HG03095 (cell line): ENCODE results near the gene GSTM2.

Experiments used
- ATAC-seq: cut with Tn5 transposase; IDR thresholded peaks from one replicate; pipeline ENCODE4 v1.9.1; 2021; ENCODE audit warnings: moderate library complexity; ENCODE audit not compliant: unreplicated experiment

Gene GSTM2

DNA sequence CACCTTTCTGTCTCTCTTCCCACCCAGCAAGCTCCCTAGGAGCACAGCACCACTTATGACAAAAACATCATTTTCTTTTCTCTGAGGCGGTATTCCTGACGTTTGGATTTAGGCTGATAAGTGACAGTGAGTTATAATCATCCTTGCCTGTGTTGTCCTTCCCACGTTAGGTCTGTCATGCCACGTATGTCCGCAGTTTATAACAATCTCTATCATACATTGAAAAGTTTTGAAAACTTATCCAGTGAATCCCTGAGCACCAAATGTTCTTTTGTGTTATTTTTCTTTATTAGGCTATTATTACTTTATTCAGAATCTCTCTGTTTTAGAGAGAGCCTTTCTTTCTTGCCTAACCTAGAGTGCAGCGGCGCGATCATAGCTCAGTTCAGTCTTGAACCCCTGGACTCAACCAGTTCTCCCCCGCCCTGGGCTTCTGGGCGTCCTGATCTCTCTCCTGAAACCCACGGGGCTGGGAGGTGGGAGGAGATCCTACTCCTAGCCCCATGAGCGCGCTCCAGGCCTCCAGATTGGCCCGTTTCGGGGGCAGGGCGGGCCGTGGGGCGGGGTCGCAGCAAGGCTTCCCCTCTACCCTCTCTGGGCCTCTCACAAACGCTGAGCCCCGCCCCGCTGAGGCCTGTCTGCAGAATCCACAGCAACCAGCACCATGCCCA is at the start of gene GSTM2:
TSS of gene GSTM2 (plus strand) at position 606 of the 671 bp plus-strand sequence. CDS start at position 665, 59 bp downstream.
- ATAC-seq, result peak; percentile 92

DNA sequence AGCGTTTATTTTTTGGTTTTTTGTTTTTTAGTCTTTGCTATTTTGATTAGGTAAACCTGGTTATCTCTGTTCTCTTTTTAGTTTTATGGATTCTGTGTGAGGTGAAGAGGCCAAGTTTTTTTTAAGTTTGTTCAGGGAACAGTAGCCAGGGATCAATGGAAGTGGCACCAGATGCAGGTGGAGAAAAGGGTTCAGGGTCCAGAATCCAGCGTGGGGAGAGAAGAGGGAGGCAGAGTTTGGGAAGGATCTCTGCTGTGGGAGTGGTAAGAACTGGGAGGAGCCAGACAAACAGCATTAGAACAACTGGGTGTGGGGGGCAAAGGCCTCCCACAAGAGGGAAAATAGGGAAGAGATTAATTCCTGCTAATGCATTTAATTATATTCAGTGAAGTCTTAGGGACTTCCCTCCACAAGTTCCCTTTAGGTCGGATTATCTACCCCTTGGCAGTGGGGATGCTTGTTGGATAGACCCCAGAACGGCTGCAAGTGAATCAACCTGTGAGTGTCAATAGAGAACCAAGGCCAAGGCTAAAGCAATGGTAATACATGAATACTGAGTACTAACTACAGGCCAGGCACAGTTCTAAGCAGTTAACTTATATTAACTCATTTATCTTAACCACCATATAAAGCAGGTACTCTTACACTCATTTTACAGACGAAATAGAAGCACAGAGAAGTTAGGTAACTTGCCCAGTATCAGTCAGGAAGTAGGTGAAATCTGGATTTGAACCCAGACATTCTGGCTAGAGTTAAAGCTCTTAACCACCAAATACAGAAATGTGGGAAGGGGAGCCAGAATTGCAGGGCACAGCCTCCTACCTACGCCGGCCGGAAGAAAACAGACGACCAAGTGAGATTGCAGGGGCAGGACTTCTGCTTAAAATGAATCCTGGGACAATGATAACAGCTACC is 48.9 kb upstream of the GSTM2 start:
- ATAC-seq, result no peak

DNA sequence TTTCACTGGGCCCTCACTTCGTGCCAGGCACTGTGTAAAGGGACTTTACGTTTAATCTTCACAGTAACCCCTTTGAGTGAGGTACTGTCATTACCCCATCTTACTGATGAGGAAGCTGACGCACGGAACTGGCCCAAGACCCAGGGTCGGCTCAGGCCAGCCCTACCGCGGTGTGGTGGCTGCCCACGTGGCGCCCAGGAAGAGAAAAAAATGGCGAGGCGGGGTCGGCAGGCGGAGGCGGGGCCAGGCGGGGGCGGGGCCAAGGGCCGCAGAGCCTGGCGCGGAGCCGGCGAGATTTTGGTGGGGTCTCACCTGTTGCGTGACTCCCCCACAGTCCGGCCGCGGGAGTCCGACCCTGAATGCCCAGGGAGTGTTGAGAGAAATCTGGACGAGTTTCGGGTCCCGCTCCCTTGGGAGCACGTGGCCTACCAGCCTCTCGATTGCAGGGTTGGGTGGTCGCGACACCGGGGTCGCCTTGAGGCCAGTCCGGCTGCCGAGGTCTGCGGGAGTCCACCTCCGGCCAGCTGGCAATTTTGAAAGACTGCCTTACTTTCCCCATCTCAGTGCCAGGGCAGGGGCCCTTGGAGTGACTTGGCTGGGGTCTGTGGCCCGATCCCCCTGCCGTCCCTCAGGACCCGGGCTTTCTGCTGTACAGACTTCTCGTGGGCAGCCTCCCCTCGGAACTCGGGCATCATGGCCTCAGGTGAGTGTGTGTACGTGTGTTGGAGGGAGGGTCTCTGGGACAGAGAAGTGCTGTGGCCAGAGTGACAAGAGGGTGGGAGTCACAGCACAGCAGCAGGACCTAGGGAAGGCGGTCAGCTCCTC is 48.1 kb upstream of the GSTM2 start, which contains the start of the genes AMPD2 and GNAT2:
TSS of gene AMPD2 (plus strand) at position 262 of the 825 bp plus-strand sequence. CDS start 1,339 bp downstream, outside the sequence.
TSS of gene GNAT2 (minus strand) at position 41 of the 825 bp plus-strand sequence. CDS start 6,746 bp downstream, outside the sequence.
- peak; percentile 48 for ATAC-seq

DNA sequence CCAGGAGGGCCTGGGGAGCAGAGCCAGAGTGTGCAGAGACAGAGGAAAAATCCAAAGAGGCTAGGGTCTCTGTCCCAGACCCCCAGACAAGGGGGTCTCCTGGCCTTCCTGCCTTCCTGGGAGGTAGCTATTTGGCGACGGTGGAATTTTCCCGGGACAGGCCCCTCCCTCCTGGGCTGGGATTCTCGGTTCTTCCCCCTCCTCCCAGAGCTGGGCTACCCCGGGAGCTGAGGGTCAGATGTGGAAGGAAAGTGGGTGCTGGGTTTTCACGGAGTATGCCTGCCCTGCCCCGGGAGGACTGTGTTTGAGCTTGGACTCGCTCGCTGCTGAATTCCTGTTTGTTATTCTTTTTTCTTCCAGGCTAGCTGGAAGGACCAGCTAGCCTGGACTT is 47.5 kb upstream of the GSTM2 start:
- ATAC-seq, result no peak

DNA sequence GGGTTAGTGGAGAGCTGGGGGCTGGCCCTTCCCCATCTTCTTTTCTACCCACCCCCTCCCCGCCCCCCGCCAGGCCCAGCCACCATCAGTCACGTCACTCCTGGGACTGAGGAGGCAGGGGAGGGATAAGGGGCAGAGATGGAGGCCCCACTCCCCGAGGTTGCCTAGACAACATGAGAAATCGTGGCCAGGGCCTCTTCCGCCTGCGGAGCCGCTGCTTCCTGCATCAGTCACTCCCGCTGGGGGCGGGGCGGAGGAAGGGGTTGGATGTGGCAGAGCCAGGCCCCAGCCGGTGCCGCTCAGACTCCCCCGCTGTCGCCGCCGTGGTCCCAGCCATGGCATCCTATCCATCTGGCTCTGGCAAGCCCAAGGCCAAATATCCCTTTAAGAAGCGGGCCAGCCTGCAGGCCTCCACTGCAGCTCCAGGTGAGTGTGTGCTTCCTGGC is 47.0 kb upstream of the GSTM2 start:
- peak; percentile 76 for ATAC-seq

DNA sequence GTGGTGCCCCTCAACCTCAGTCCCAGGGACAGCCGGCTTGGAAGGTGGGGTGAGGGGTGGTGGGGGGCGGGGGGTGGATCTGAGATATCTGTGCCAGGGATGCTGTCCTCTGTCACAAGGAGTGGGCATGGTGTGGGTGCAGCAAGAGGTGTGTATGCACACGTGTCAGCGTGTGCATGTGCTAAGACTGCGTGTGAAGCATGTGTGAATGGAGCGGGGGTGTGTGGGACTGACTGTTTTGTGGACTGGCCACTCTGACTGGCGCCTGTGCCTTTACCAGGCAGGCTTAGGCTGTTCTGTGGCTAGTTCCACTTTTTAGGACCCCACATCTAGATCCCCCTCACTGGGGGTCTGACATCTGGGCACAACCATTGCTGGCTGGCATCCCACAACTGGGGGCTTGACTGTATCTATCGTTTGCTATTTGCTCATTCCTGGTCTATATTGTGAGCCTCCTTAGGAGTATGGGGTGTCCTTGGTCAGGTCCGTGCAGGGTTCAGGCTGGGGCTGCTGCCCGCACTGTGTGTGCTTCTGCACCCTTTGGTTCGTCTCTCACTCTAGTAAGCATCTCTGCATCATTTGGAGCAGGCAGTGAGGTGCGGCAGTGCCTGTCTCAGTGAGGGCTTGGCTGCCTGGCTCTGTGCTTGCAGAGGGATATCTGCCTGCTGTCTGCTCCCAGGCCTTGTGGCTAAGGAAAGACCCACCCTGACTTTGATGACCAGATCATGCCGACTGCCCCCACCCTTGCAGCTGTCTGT is 46.3 kb upstream of the GSTM2 start:
- ATAC-seq, result no peak

DNA sequence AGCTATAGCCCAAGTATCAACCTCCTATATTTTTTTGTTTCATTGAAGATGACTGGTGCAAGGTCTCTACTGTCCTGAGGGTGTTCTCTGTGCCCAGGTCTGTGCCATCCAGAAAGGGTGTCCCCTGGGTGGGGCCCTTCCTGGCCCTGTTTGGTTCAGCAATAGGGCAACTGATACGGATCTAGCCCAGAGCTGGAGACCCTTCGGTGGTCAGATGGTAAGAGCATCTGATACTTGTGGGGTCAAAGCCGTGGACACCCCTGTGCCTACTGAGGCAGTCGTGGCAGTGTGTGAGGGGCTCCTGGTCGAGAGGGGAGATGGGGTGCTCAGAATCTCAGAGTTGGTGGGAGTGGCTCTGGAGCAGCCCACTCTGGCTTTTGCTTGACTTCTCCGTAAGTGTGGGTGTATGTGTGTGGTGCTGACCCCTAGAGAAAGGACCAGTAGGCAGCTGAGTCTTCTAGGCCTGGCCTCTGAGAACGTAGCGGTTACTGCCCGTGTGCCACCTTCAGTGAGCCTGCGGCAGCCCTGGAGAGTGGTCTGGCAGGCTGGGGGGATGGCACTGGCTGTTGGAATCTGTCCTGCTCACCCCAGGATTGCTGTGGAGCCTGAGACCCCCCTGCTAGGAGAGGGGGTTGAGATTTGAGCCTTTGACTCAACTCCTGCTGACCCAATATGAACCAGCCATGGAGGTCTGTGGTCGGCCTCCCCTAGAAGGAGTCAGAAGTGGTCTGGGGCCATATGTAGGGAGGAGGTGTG is 45.5 kb upstream of the GSTM2 start:
- ATAC-seq, result no peak

DNA sequence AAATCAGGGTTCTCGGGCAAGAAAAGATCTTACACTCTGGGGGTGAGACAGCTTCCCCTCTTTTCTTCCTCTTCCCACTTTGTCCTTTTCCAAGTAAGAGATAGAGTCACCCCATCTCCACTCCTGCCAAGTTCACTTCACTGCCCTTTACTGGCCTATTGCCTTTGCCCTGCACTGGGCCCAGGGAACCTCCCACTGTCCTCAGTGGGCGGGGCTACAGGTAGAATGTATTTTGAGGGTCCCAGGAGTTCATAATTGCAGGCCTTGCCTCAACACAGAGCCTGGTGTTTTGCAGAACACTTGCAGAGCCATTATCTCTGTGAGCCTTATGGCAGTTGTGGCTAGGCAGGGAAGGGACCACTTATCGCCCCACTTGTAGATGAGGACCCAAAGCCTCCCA is 45.0 kb upstream of the GSTM2 start:
- no peak for ATAC-seq

DNA sequence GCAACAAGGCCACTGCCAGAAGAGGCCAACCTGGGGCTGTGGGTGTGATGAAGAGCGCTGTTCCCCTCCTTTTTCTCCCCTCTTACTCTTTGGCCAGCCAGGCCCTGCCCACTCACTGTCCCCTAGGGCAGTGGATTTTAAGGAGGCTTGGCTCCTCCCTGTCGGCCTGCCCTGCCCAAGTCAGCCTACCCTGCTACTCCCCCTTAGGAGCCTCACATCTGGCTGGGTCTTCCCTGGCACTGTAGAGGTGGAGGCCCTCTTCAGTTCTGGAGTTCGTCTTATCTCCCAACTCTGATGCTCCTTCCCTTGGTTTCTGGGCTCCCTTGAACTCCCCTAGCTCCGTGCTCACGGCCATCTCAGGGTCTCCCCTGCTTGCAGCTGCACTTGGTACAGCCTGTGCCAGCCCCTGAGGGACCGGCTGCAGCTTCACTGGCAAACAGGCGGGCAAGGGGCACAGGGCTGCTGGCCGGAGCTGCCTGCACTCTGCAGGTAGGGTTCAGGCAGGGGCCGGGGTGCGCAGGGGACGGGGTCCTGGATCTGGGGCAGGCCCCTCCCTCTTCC is 44.2 kb upstream of the GSTM2 start:
- no peak for ATAC-seq

DNA sequence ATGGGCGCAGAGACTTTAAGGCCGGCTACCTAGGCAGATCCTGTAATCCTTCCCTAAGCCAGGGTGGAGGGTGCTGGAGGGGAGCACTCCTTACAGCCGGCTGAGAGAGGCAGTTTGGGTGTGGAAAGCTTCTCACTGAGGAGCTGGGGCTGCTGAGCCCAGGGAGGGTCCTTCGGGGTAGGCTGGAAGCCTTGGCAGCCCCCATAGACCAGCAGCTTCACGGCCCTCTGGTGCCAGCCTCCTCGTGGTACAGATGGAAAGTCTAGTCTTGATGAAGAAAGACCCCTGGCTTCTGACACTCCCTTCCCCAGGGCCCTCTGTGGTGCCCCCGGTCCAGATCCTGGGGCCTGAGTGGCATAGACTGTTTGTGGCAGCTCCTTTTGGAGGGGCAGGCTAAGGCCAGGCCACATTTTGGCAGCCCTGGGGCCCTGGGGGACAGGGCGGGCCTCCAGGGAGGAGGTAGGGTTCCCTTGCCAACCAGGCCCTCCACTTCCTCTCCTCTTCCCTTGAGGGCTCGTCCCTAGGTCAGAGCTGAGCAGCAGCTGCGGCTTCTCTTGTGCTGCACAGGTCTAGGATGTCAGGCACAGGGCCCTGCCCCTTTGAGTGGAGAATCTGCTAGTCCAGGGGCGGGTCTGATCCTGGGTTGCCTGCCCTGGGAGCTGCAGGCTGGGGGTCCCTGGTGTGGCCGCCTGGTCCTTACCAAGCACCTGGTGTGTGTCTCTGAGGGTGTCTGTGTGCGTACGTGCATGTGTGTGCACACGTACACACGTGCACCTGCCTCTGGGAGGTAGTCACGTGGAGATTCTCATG is 43.5 kb upstream of the GSTM2 start:
- ATAC-seq, result no peak

DNA sequence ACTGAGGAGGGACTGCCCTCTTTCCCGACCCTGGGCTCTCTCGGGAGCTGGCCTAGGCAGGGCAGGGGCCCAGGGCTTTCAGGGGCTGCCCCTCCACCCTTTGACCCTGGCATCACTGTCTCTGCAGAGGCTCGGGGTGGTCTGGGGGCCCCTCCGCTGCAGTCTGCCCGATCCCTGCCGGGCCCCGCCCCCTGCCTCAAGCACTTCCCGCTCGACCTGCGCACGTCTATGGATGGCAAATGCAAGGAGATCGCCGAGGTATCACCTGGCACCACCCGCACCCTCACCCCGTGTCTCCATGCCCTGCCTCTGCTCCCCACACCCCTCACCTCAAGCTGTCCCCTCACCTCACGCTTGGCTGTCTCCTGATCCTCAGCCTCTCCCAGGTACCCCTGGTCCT is 42.7 kb upstream of the GSTM2 start:
- ATAC-seq, result no peak

DNA sequence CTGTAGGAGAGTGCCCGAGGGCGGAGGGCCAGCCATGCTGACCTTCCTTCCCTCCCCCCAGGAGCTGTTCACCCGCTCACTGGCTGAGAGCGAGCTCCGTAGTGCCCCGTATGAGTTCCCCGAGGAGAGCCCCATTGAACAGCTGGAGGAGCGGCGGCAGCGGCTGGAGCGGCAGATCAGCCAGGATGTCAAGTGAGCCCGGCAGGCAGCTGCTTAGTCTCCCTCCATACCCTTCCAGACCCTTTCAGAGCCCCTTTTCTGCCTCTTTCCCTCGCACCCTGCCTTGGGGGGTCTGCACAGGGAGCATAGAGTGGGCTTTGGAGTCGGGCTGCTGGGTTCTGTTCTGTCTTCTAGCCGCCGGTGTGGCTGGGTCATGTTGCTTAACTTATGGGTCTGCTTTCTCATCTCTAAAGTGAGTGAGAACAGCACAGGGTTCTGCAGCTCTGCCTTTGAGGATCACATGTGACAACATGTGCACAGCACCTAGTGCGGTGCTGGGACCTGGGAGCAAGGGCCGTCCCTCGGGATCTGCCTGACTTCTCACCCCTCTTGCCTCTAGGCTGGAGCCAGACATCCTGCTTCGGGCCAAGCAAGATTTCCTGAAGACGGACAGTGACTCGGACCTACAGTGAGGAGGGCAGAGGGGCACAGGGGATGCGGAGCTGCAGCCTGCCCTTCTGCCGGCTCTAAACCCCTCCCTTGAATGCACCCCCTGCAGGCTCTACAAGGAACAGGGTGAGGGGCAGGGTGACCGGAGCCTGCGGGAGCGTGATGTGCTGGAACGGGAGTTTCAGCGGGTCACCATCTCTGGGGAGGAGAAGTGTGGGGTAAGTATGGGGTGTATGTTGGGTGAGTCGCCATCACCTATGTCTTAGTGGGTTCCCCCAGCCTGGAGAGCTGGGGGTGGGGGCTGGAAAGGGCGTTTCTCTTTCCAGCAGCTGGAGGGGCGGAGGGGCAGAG is 42.0 kb upstream of the GSTM2 start:
- no peak for ATAC-seq

DNA sequence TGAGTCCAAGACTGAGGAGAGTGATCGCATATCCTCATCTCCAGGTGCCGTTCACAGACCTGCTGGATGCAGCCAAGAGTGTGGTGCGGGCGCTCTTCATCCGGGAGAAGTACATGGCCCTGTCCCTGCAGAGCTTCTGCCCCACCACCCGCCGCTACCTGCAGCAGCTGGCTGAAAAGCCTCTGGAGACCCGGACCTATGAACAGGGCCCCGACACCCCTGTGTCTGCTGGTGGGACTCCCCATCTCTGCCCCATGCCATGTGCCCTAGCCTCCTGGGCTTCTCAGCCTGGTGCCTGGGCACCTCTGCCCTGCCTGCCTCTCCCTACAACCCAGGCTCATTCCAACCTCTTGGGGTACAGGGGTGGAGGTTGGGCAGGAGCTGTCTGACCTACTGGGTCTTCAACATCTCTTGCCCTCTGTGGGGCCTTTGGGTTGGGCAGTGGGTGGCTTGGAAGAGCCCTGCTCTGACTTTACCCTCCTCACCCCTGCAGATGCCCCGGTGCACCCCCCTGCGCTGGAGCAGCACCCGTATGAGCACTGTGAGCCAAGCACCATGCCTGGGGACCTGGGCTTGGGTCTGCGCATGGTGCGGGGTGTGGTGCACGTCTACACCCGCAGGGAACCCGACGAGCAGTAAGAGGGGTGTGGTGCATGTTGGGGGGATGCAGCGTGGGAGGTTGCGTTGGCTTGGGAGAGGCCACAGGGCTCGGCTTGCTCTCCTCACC is 41.0 kb upstream of the GSTM2 start:
- no peak for ATAC-seq

DNA sequence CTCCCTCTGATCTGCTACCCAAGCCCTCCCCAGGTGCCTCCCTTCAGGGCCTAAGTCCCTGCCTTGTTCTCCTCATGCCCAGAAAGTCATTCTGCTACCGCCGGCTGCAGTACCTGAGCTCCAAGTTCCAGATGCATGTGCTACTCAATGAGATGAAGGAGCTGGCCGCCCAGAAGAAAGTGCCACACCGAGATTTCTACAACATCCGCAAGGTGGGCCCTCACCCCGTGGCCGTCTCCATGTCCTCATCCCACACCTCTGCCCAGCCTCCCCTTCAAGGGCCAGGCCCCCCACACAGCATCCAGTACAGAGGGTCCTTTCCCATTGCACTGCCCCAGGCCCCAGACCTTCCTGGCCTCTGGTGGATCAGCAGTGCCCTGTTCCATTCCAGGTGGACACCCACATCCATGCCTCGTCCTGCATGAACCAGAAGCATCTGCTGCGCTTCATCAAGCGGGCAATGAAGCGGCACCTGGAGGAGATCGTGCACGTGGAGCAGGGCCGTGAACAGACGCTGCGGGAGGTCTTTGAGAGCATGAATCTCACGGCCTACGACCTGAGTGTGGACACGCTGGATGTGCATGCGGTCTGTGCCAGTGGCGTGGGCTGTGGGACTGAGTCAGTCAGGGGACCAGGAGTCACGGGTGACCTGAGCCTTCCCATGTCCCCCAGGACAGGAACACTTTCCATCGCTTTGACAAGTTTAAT is 40.0 kb upstream of the GSTM2 start:
- ATAC-seq, result no peak

DNA sequence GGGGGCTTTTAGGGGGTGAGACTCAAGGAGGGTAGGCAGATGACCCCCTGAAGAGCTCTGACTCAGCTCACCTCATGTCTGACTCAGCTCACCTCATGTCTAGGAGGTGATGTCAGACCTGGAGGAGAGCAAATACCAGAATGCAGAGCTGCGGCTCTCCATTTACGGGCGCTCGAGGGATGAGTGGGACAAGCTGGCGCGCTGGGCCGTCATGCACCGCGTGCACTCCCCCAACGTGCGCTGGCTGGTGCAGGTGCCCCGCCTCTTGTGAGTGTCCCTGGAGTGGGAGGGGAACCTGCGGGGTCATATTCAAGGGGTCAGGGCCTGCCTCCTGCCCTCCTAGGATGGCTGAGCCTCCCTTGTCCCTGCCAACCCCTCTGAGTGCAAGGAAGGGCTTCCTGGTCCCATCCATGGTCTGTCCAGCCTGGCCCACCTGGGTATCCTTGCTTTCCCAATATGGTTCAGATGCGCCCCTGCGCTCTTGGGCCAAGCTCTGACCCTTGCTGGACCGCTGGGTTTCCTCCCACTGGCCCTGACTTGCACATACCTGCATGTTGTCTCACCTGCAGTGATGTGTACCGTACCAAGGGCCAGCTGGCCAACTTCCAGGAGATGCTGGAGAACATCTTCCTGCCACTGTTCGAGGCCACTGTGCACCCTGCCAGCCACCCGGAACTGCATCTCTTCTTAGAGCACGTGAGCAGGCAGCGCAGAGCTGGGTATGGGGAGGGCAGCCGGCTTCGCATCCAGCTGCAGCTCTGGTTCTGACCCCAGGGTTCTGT is 39.1 kb upstream of the GSTM2 start:
- ATAC-seq, result no peak
